HG03097 (cell line): Measurements from ENCODE around the gene RASAL3.
"Not testable (repeated sequence)": the region's sequence is repeated elsewhere in the genome, so short reads cannot be mapped to it uniquely, and the experiment has no call there.

Source experiments
- ATAC-seq: cut with Tn5 transposase; IDR thresholded peaks from one replicate; pipeline ENCODE4 v1.9.1; 2021; ENCODE audit not compliant: unreplicated experiment, low FRiP score

Gene RASAL3

GRCh38 chr19:15464394-15465385 is at the start of gene RASAL3:
RASAL3 (minus strand) TSS chr19:15464544; CDS start chr19:15464358, 186 bp downstream.
- ATAC-seq, result no peak

DNA sequence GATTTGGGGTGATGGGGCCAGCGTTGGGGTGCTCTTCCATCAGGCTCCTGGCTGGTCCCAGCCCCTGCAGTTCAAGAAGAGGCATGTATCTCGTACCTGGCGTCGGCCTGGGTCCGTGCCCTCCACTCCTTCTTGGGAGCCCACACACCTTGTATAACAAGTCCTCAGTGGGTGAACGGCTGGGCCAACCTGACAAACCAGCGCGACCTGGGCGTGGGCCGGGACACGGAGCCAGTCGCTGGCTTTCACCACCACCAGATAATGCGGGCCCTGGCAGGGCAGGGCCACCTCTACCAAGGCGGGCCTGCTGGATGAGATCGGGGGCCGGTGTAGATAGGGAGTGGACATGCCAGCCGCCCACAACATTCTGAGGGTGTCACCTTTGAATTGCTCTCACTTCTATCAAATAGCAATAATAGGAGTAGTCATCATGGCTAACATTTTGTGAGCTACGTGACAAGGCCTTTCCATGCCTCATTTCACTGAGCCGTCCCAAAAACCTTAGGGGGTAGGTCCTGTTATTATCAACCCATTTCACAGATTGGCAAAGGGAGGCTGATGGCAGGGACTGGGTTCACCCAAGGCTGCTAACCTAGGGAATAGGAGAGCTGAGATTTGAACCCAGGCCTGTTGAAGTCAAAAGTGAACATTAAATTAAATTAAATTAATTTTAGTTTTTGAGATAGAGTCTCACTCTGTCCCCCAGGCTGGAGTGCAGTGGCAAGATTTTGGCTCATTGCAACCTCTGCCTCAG is 47.5 kb upstream of the RASAL3 start:
- no peak for ATAC-seq

- no peak for ATAC-seq
Observed at GRCh38 chr19:15508035-15508710, 43.8 kb upstream of the RASAL3 start, which contains the start of gene CYP4F22. CYP4F22 (plus strand) TSS chr19:15508525; CDS start chr19:15525337, 16,812 bp downstream.

DNA sequence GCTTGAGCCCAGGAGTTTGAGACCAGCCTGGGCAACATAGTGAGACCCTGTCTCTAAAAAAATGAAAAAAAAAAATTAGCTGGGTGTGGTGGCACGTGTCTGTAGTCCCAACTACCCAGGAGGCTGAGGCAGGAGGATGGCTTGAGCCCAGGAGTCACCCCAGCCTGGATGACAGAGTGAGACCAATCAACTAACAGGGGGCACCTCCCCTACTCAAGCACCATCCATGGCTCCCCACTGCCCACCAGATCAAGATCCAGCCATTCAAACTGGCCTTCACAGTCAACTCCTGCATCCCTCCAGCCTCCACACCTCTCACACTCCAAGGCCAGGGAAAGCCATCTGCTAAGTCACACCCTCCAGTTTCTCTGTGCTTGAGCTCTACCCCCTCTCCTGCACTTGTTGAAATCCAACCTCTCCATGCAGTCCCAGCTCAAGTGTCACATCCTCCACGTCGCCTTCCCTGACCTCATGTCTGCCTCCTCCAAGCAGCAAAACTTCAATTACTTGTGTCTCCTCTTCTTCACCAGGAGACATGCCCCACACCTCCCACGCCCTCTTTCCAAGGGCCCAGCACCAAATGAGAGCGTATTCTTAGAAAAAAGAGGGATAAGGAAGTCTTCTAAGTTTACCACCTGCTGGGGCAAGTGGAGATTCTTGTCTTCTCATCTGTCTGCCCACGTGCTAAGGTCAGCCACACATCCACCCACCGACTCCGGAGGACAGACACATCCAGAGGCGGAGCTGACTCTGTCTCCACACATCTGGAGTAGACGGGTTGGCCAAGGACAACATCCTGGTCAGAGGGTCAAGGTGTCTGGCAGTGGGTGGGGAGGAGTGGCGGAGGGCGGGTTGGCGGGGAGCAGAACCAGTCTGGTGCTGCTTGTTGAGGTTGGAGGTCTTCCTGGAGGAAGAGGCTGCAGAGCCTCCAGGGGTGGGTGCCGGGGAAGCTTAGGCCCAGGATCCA is 43.0 kb upstream of the RASAL3 start:
- ATAC-seq, result no peak

GRCh38 chr19:15506074-15506571 is 41.8 kb upstream of the RASAL3 start:
- no peak for ATAC-seq

GRCh38 chr19:15502264-15502663 is 37.9 kb upstream of the RASAL3 start:
- ATAC-seq, result no peak

DNA sequence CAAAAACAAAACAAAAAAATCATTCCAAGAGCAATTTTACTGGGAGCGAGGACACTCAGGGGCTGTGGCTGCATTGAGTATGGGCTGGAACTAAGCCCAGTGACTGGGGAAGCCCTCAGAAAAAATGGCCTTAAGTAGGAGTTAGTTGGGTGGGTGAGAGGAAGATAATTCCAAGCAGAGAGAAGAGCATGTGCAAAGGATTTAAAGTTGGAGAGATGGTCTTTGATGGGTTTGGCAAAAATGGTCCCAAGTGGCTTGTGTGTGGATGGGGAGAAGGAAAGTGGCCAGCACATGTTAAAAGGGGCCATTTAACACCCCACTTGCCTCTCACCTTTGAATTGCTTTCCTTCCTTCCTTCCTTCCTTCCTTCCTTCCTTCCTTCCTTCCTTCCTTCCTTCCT is 37.3 kb upstream of the RASAL3 start:
- no peak for ATAC-seq

DNA sequence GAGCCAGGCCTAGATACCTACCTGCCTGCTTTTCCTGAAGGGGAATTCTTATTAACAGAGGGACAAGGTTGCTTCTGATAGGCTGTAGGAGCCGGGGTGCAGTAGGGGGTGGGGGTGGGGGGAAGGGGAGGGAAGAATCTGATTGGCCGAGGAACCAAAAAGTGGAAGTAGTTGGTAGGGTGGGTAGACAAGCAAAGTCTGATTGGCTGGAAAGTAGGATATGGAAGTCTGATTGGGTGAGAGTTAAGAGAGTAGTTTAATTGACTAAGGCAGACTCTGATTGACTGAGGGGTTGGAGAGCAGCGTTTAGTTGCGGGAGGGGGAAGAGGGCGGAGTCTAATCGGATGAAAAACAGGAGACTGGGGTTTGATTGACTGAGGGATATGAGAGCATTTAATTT is 34.6 kb upstream of the RASAL3 start:
- ATAC-seq, result no peak

GRCh38 chr19:15498156-15498858 is 34.0 kb upstream of the RASAL3 start:
- no peak for ATAC-seq

DNA sequence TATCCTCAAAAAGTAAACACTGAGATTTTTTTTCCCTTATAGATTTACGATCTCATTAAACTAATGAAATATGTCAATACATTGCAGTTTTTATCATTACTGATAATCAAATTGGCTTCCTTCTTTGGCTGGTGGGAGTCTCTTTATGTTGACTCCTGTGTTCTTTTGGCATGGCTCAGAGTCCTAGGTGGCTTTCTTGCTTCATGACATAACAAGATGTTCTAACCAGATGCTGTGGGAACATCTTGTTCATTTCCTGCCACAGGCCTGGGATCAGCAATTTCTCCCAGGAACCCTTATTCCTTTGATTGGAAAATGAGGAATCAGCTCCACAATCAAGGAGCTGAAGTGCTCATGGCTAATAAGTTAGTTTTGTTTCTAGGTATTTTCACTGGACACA is 30.8 kb upstream of the RASAL3 start:
- no peak for ATAC-seq

DNA sequence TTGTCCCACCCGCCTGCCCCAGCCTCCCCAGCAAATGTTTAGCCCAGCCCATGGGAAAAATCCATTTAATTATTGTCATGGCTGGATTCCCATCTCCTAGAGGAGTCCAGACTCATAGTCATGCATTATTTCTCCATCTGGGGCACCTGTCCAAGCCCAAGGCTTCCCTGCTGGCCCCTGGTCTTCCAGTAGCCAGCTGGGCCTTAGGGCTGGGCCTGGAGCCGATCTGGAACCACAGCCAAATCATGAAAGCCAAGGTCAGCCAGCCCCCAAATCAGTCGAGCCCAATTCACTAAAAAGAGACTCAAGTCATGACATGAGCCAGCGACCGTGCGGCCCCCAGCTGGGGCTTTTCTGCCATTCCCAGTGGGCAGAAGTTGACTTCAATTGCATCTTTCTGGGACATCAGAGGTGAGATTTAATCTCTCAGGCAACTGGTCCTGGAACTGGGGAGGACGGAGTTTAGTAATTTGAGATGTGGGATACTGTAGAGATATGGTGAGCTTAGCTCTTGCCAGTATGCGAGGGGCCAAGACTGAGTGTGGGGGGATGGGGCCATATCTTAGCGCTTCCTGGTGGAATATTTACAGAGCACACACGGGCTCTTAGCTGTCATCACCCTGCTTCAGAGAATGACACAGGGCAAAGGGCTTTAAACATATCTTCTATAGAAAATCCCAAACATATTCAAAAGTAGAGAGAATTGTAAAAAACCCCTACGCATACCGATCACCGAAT is 24.3 kb upstream of the RASAL3 start:
- no peak for ATAC-seq

GRCh38 chr19:15487038-15487437 is 22.7 kb upstream of the RASAL3 start:
- no peak for ATAC-seq

DNA sequence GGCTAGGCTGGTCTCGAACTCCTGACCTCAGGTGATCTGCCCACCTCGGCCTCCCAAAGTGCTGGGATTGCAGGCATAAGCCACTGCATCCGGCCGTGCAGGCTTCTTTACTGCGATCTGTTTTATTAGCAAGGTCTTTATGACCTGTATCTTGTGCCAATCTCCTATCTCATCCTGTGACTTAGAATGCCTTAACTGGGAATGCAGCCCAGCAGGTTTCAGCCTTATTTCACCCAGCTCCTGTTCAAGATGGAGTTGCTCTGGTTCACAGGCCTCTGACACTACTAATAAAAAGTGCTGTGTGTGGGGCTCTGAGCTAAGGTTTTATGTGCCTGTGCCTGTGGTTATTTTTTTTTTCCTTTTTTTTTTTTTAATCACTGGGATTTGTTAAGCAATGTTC is 21.4 kb upstream of the RASAL3 start:
- not testable (repeated sequence) for ATAC-seq

- ATAC-seq, result not testable (repeated sequence)
Observed at GRCh38 chr19:15480996-15481395, 16.7 kb upstream of the RASAL3 start.

DNA sequence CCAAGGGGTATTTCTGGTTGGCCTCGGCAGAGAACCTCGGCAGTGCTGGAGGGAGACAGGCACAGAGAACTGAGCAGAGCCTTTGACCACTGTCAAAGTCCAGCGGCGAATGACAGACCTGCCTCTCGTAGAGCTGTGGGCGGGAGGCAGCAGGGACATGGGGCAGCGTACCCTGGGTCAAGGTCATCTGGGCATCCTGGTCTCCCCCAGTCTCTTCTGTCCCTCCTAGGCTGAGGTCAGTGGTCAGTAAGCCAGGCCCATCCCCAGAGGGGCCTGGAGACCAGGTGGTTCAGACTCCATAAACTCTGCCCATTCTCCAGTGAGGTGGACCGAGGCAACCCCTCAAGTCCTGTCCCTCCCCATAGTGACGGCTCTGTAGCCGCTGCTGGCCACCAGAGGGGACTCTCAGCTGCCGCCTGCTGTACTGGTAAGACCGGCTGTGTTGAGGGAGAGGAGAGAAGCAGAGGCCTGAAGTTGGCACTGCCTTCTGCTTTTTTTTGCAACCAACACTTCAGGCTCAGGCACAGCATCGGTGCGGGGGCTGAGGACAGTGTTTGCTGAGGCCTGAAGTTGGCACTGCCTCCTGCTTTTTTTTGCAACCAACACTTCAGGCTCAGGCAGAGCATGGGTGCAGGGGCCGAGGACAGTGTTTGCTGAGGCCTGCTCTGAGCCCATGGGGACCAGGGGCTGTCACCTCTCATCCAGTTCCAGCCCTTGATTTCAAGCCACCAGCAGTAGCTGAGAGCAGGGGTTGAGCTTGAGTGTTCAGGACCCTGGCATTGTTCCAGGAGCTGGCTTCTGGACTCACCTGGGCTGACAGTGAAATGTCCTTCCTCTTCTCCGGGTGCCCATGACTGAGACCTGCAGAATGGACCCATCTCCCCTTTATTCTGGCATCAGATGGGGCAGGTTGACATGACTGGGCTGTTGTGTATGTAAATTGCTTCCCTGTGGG is 15.3 kb upstream of the RASAL3 start, which contains the start of gene PGLYRP2:
Gene PGLYRP2 (minus strand): TSS at position 111 of the 955 bp plus-strand sequence. CDS start 130 bp downstream, outside the sequence.
- ATAC-seq, result no peak

- ATAC-seq, result no peak
Observed at GRCh38 chr19:15476325-15476724, 12.0 kb upstream of the RASAL3 start.

DNA sequence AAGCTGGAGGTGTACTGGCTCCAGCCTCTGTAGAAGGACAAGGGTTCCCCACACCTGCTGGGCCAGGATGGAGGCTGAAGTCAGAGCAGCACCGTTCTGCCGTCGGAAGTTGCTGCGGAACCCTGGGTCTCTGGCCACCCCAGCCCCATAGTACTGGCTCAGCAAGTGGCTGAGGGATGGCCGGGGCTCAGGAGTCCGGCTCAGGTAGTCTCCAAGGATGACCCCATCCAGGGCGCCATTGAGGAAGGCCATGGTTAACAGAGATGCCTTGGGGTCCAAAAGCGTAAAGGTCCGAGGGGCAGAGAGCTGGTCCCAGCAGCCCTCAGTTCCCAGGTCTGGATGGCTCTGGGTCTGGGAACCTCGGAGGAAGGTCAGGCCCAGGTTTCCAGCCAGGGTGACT is 11.3 kb upstream of the RASAL3 start:
- ATAC-seq, result no peak
